GM12878 (cell line): ENCODE measurements around the gene CLEC16A. TPM values are rescaled to one million over a fixed set of nuclear protein-coding genes. Genes with fewer than 3 reads are reported as not detected.

ENCODE experiments used
- ATAC-seq: fragments of 200-7000 bp; cut with Tn5 transposase; 3 replicates; pipeline ENCODE4 v1.9.1; 2020; ENCODE audit warnings: mild to moderate bottlenecking, moderate library complexity
- BruUV-seq: library from RNA; stranded (reverse); fragments of 400-500 nt; replicated peaks from 2 replicates; lab custom pipeline; 2021; lab: Mats Ljungman, UMichigan
- CTCF ChIA-PET: fragments of 300-600 bp; sonication (Branson Sonifier 250); formaldehyde crosslinking; extraction: SDS; loops from one replicate; lab custom pipeline; 2021; ENCODE audit warnings: inconsistent platforms; lab: Yijun Ruan, JAX
- POLR2A ChIA-PET: fragments of 350-600 bp; formaldehyde crosslinking; extraction: SDS; loops from one replicate; lab custom pipeline; 2021; ENCODE audit warnings: inconsistent platforms; lab: Charles Lee
- RAD21 ChIA-PET: fragments of 300-600 bp; sonication (Branson Sonifier 250); formaldehyde crosslinking; loops from one replicate; lab custom pipeline; 2023; ENCODE audit warnings: antibody characterized with exemption; ENCODE audit not compliant: unreplicated experiment; lab: Charles Lee
- SMC1A ChIA-PET: fragments of 300-600 bp; sonication (Branson Sonifier 250); formaldehyde crosslinking; loops from one replicate; lab custom pipeline; 2023; ENCODE audit not compliant: unreplicated experiment, uncharacterized antibody; lab: Charles Lee
- DNase-seq: peaks from one replicate; pipeline ENCODE4 v3.0.0-alpha.2; 2011; ENCODE audit warnings: low read depth, low spot score
- FAIRE-seq: peaks from 3 replicates; lab custom pipeline; 2011; peaks lifted over from hg19 to GRCh38; lab: Jason Lieb, UNC
- H2AFZ ChIP-seq: 2 replicates; pipeline ENCODE4 v1.6.0; 2011; ENCODE audit warnings: low read depth, low read length, control low read depth; ENCODE audit not compliant: control insufficient read depth
- H3K27ac ChIP-seq: 2 replicates; pipeline ENCODE4 v1.5.1; 2011; ENCODE audit warnings: control low read depth; ENCODE audit not compliant: control insufficient read depth, insufficient read depth
- H3K27me3 ChIP-seq, 2 experiments: replicated peaks in 1 of 2; 2 replicates each; pipeline versions ENCODE4 v1.6.0 to v1.6.1; 2011; ENCODE audit warnings: low read length in 1 of 2; ENCODE audit not compliant: control insufficient read depth in 2 of 2, insufficient read depth in 2 of 2
- H3K36me3 ChIP-seq, 2 experiments: 2 replicates each; pipeline ENCODE4 v1.5.1; 2011; ENCODE audit warnings: low read length in 1 of 2; ENCODE audit not compliant: control insufficient read depth in 2 of 2, insufficient read depth in 2 of 2
- H3K4me1 ChIP-seq: 2 replicates; pipeline ENCODE4 v1.6.1; 2011; ENCODE audit warnings: mild to moderate bottlenecking, low read length, moderate library complexity, mixed read lengths; ENCODE audit not compliant: control insufficient read depth, insufficient read depth
- H3K4me2 ChIP-seq: 2 replicates; pipeline ENCODE4 v1.6.0; 2011; ENCODE audit warnings: control low read depth; ENCODE audit not compliant: control insufficient read depth, insufficient read depth
- H3K4me3 ChIP-seq: fragments of 200-600 bp; sonication (generic); 2 replicates; pipeline ENCODE4 v1.5.1; 2016
- H3K79me2 ChIP-seq: 2 replicates; pipeline ENCODE4 v1.6.0; 2011; ENCODE audit warnings: low read length; ENCODE audit not compliant: control insufficient read depth, insufficient read depth
- H3K9ac ChIP-seq: 2 replicates; pipeline ENCODE4 v1.8.0; 2011; ENCODE audit warnings: low read length, control low read depth, mixed read lengths; ENCODE audit not compliant: control insufficient read depth, insufficient read depth
- H3K9me3 ChIP-seq: replicated peaks from 3 replicates; pipeline ENCODE4 v1.5.1; 2011; ENCODE audit warnings: mild to moderate bottlenecking, low read length; ENCODE audit not compliant: control insufficient read depth, insufficient read depth
- H4K20me1 ChIP-seq: 2 replicates; pipeline ENCODE4 v1.6.0; 2011; ENCODE audit not compliant: control insufficient read depth, insufficient read depth
- BACH1 ChIP-seq: fragments of 450-650 bp; IDR thresholded peaks from 2 replicates; pipeline ENCODE4 v1.6.1; 2017; ENCODE audit warnings: mild to moderate bottlenecking, borderline replicate concordance
- CBFB ChIP-seq: IDR thresholded peaks from 2 replicates; pipeline ENCODE4 v1.6.1; 2016; ENCODE audit warnings: antibody characterized with exemption, low read depth
- CHD4 ChIP-seq: fragments of 200-600 bp; sonication (generic); IDR thresholded peaks from 2 replicates; pipeline ENCODE4 v1.6.1; 2016; ENCODE audit warnings: mild to moderate bottlenecking
- DPF2 ChIP-seq: fragments of 450-650 bp; IDR thresholded peaks from 2 replicates; pipeline ENCODE4 v1.6.1; 2017; ENCODE audit warnings: mild to moderate bottlenecking
- GATAD2B ChIP-seq: fragments of 450-650 bp; conservative IDR thresholded peaks from 2 replicates; pipeline ENCODE4 v1.6.1; 2017; ENCODE audit warnings: low read depth, mild to moderate bottlenecking, moderate library complexity
- HDAC2 ChIP-seq: fragments of 200-600 bp; sonication (generic); IDR thresholded peaks from 2 replicates; pipeline ENCODE4 v1.6.1; 2017
- JUND ChIP-seq: IDR thresholded peaks from 2 replicates; pipeline ENCODE4 v1.6.1; 2012; ENCODE audit warnings: low read depth, mild to moderate bottlenecking, low read length, improper control_type of control experiment, moderate library complexity
- MTA3 ChIP-seq: IDR thresholded peaks from 2 replicates; pipeline ENCODE4 v1.6.1; 2012; ENCODE audit warnings: low read length, inconsistent platforms, borderline replicate concordance
- POLR2AphosphoS5 ChIP-seq: IDR thresholded peaks from 2 replicates; pipeline ENCODE4 v1.6.1; 2011; ENCODE audit warnings: mild to moderate bottlenecking, low read length, inconsistent platforms
- RBBP5 ChIP-seq: fragments of 200-600 bp; sonication (generic); conservative IDR thresholded peaks from 2 replicates; pipeline ENCODE4 v1.6.1; 2016
- REST ChIP-seq: IDR thresholded peaks from 2 replicates; pipeline ENCODE4 v1.6.1; 2012; ENCODE audit warnings: mild to moderate bottlenecking, low read depth, low read length
- RFX5 ChIP-seq: IDR thresholded peaks from 2 replicates; pipeline ENCODE4 v1.6.1; 2011; ENCODE audit warnings: low read depth, low read length, improper control_type of control experiment
- SP1 ChIP-seq: IDR thresholded peaks from one replicate; pipeline ENCODE4 v1.6.1; 2011; ENCODE audit warnings: low read depth, low read length
- ZZZ3 ChIP-seq: IDR thresholded peaks from 2 replicates; pipeline ENCODE4 v1.6.1; 2011; ENCODE audit warnings: low read depth; ENCODE audit not compliant: control insufficient read depth, insufficient read length
- WGBS: methylation state at CpG from one replicate; pipeline ENCODE4 v1.1.6; 2016; ENCODE audit warnings: low lambda C conversion rate; ENCODE audit not compliant: insufficient replicate concordance, insufficient coverage; ENCODE audit errors: missing lambda C conversion rate; 5-methylcytosine and 5-hydroxymethylcytosine counted together
- in situ Hi-C: fragments of 300-500 bp; cut with MboI; formaldehyde crosslinking; loops from 9 replicates; pipeline ENCODE4 v1.14.3; 2018; ENCODE audit warnings: mixed read lengths
- intact Hi-C: fragments of 100-400 bp; cut with micrococcal nuclease; formaldehyde crosslinking; loops from one replicate; pipeline ENCODE4 v1.14.2; 2022; ENCODE audit not compliant: unreplicated experiment
- polyA plus RNA-seq, 11 experiments: library from polyadenylated mRNA; depleted of rRNA in 4 of 11; unstranded in 6 of 11; stranded (reverse) in 5 of 11; fragments of >200 nt; fragmentation: Nextera tagmentation in 4 of 11; fragmentation: Illumina TruSeq in 1 of 11; extraction: Ambion mirVana in 4 of 11; extraction: Trizol in 1 of 11; gene quantifications; 1 replicate in 1 of 11; 2 replicates in 10 of 11; pipeline versions ENCODE4 v1.2.1 to v1.2.3, GENCODE V29; 2011 to 2016; ENCODE audit warnings: inconsistent platforms in 2 of 11, missing spikeins in 2 of 11, low read depth in 1 of 11
- total RNA-seq, 4 experiments: library from RNA; depleted of rRNA in 3 of 4; stranded (reverse); fragments of >200 nt in 3 of 4; fragmentation: Illumina TruSeq in 1 of 4; extraction: Trizol in 1 of 4; gene quantifications; 2 replicates each; pipeline versions ENCODE4 v1.2.1 to v1.2.3, GENCODE V29; 2013 to 2021
- TF ChIP-seq, protein P1 (sequence below): fragments of 450-650 bp; IDR thresholded peaks from 2 replicates; pipeline ENCODE4 v1.6.1; 2018; ENCODE audit warnings: mild to moderate bottlenecking, low read depth, moderate library complexity; ENCODE audit not compliant: partially characterized antibody

The CLEC16A gene
- total and polyA plus RNA-seq, 10 of the 15 experiments (the other 5 are each of a cell fraction or from before 2014, with no cell fraction given) = 1.5 to 28.8 (median 19.2) TPM

DNA sequence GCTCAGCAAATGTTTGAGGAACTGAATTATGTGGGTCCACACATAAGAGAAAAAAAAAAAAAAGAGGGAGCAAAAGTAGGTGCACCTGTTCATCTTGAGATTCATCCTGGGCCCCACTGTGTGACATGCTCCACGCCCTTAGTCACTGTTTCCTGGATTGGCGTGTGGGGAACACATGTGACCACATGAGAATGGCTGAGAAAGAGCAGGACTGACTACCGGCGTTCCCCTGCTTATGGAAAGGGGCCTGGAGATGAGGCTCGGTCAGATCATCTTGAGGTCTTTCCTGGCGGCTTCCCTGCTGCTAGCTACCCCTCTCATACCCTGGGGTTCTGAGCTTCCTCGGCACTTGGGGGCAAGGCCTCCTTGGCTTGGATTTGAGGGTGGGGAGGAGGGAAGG lies 6.0 kb upstream of the CLEC16A start (continued):
- no peak for TF ChIP-seq MTA3
- no peak for TF ChIP-seq CHD4
- no peak for TF ChIP-seq CBFB
- no peak for TF ChIP-seq ZZZ3
- no peak for TF ChIP-seq POLR2AphosphoS5
- no peak for TF ChIP-seq REST
- no peak for TF ChIP-seq RBBP5

DNA sequence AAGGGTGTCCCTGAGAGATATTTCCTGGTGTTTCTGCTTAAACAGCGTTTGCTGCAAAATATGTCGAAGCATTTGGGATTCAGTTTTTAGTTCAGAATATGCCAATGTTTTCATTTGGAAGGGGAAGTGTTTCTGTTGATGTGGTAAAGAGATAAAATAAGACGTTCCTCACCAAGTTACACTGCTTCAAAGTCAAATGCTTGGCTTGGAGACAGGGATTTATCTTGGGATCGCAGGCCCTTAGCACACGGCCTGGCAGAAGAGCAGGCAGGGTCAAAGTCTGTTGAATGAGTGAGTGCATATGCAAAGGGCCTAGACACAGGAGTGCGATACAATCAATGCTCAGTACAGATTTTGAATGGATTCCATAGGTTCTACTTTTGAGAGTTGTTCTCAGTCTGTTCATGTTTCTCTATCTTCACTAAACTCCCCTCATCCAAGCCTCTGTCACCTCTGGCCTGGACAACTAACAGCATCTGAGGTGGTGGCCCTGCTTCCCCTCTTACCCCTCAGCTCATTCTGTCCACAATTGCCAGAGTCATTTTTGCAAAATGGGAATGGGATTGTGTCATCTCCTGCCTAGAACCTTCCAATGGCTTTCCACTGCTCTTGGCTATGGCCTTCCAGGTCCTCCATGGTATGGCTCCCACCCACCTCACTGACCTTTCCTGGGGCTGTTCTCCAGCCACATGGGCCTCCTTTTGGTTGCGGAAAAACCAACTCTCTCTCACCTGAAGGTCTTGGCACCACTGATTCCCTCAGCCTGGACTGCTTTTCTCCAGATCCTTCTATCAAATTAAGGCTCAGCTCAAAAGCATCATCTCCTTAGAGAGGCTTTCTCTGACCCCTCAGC lies 5.3 kb upstream of the CLEC16A start:
- no TSS peak for BruUV-seq
- TF ChIP-seq BACH1 = 0 out of 2 replicates have a peak, but pooled peaks have one; percentile 17
- TF ChIP-seq JUND = no peak
- no peak for TF ChIP-seq RFX5
- TF ChIP-seq DPF2 = no peak
- no peak for TF ChIP-seq SP1
- 0 out of 2 replicates have a peak, but pooled peaks have one; percentile 10 for TF ChIP-seq GATAD2B
- TF ChIP-seq, protein P1, sequence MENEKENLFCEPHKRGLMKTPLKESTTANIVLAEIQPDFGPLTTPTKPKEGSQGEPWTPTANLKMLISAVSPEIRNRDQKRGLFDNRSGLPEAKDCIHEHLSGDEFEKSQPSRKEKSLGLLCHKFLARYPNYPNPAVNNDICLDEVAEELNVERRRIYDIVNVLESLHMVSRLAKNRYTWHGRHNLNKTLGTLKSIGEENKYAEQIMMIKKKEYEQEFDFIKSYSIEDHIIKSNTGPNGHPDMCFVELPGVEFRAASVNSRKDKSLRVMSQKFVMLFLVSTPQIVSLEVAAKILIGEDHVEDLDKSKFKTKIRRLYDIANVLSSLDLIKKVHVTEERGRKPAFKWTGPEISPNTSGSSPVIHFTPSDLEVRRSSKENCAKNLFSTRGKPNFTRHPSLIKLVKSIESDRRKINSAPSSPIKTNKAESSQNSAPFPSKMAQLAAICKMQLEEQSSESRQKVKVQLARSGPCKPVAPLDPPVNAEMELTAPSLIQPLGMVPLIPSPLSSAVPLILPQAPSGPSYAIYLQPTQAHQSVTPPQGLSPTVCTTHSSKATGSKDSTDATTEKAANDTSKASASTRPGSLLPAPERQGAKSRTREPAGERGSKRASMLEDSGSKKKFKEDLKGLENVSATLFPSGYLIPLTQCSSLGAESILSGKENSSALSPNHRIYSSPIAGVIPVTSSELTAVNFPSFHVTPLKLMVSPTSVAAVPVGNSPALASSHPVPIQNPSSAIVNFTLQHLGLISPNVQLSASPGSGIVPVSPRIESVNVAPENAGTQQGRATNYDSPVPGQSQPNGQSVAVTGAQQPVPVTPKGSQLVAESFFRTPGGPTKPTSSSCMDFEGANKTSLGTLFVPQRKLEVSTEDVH = peak; percentile 6
- TF ChIP-seq HDAC2 = no peak
- peak overlapping the region; percentile 98 for H3K4me2 ChIP-seq
- peaks cover 0 to 2% of the 10 kb centered on the region in 2 experiments; a peak in 2 of 4 replicates for H3K36me3 ChIP-seq
- FAIRE-seq = no peak
- no peak for ATAC-seq
- ChIA-PET RAD21 (interaction anchor here (0.7 to 7.1 kb wide), 6 partner anchors 11 to 424 kb away, joined by 3 to 50 read pairs (median 4); partner anchors contain the start of gene CIITA), POLR2A (interaction anchor here (0.6 to 3.8 kb wide), 5 partner anchors 11 to 193 kb away, joined by 3 to 24 read pairs (median 15); partner anchors contain the start of gene CIITA), CTCF (interaction anchor here (2.5 to 6.3 kb wide), 5 partner anchors 10 to 424 kb away, joined by 10 to 63 read pairs (median 14); partner anchors contain the start of gene CIITA), SMC1A (interaction anchor here (0.7 to 2.8 kb wide), 5 partner anchors 12 to 618 kb away, joined by 3 to 12 read pairs (median 3); partner anchors contain the start of gene NUBP1)
- peak overlapping the region; percentile 90 for H3K9ac ChIP-seq
- H3K4me1 ChIP-seq = peaks cover 42% of the 10 kb centered on the region
- DNase-seq = no peak
- no peaks in the 10 kb centered on the region; the same call in none of the 2 replicates for H4K20me1 ChIP-seq
- no peaks in the 10 kb centered on the region for H3K9me3 ChIP-seq
- peak overlapping the region; percentile 23 for H3K27ac ChIP-seq
- intact Hi-C loops = loop anchor here (5.0 kb wide), 1 partner anchor 417 kb away; no protein-coding TSS in a partner anchor
- 69% methylated on average over 7 of the region's 7 CpGs for WGBS
- H3K4me3 ChIP-seq = peak overlapping the region; percentile 82
- H3K79me2 ChIP-seq = peaks cover 53% of the 10 kb centered on the region
- in situ Hi-C loops = no loop called here
- no peaks in the 10 kb centered on the region for H3K27me3 ChIP-seq
- no peak overlapping the region for H2AFZ ChIP-seq
